Activated naive CD8-positive, alpha-beta T cell (primary cell): ENCODE measurements around the gene PRRG2.
"Not testable (repeated sequence)": the region's sequence is repeated elsewhere in the genome, so short reads cannot be mapped to it uniquely, and the experiment has no call there.

Experiments used
- H3K27ac Mint-ChIP-seq: one replicate; pipeline ENCODE4 v1.8.0; 2021; ENCODE audit warnings: mixed read lengths
- H3K27me3 Mint-ChIP-seq: one replicate; pipeline ENCODE4 v1.8.0; 2021; ENCODE audit warnings: mixed read lengths
- H3K36me3 Mint-ChIP-seq: one replicate; pipeline ENCODE4 v1.8.0; 2021; ENCODE audit warnings: mixed read lengths
- H3K4me1 Mint-ChIP-seq: one replicate; pipeline ENCODE4 v1.8.0; 2021; ENCODE audit warnings: low read depth, mixed read lengths
- H3K4me3 Mint-ChIP-seq: one replicate; pipeline ENCODE4 v1.8.0; 2021; ENCODE audit warnings: mild to moderate bottlenecking, mixed read lengths
- H3K9me3 Mint-ChIP-seq: one replicate; pipeline ENCODE4 v1.8.0; 2021; ENCODE audit warnings: low read depth, mixed read lengths

Gene PRRG2

DNA sequence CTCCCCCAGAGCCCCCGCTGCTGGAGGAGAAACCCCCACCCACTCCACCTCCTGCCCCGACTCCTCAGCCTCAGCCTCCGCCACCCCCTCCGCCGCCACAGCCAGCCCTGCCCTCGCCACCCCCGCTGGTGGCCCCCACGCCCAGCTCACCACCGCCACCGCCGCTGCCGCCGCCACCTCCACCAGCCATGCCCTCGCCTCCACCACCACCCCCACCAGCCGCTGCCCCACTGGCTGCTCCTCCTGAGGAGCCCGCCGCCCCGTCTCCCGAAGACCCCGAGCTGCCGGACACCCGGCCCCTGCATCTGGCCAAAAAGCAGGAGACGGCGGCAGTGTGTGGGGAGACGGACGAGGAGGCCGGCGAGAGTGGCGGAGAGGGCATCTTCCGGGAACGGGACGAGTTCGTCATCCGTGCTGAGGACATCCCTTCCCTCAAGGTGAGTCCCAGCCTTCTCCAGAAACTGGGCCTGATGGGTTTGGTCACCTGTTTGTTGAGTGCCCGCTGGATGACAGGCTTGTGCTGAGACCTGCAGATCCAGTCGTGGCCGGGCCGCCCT, 20.4 kb downstream of the PRRG2 start:
- Mint-ChIP-seq H3K4me3 (no peak overlapping the region), H3K36me3 (no peaks in the 10 kb centered on the region), H3K4me1 (peaks cover 17% of the 10 kb centered on the region), H3K27me3 (no peaks in the 10 kb centered on the region), H3K9me3 (no peaks in the 10 kb centered on the region), H3K27ac (no peak overlapping the region)

DNA sequence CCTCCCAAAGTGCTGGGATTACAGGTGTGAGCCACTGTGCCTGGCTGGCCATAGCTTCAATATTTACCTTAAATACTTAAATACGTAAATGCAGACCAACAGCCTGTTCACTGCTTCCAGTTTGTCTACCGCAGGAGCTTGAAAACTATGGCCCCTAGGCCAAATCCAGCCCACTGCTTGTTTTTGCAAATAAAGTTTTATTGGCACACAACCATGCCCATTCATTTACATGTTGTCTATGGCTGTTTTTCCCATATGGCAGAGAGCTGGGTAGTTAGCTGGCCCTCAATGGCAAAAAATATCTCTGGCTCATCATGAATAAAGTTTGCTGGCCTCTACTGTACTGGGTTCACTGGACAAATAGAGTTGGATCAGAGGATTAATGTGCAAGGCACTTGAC, 21.7 kb downstream of the PRRG2 start:
- Mint-ChIP-seq H3K27ac (no peak overlapping the region), H3K9me3 (no peaks in the 10 kb centered on the region), H3K27me3 (no peaks in the 10 kb centered on the region), H3K4me3 (no peak overlapping the region), H3K36me3 (no peaks in the 10 kb centered on the region), H3K4me1 (peaks cover 17% of the 10 kb centered on the region)

DNA sequence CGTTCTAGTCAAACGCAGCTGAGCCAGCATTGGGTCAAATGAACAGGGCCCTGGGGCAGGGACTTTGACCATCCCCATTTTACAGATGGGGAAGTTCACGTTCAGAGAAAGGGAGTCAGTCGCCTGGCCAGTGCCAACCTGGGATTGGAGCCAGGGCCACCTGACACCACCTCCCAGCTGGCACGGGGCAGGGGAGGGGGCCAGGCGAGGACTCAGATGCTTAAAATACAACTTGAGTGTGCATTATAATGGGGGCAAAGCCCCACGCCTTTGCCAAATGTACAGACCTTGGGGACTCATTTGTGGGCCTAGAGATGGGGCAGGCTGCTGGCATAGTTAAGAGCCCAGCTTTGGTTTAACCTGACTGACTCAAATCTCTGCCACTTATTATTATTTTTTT, 24.5 kb downstream of the PRRG2 start:
- no peaks in the 10 kb centered on the region for H3K27me3 Mint-ChIP-seq
- no peaks in the 10 kb centered on the region for H3K36me3 Mint-ChIP-seq
- H3K4me3 Mint-ChIP-seq: no peak overlapping the region
- no peaks in the 10 kb centered on the region for H3K9me3 Mint-ChIP-seq
- H3K4me1 Mint-ChIP-seq: peaks cover 12% of the 10 kb centered on the region
- H3K27ac Mint-ChIP-seq: no peak overlapping the region

DNA sequence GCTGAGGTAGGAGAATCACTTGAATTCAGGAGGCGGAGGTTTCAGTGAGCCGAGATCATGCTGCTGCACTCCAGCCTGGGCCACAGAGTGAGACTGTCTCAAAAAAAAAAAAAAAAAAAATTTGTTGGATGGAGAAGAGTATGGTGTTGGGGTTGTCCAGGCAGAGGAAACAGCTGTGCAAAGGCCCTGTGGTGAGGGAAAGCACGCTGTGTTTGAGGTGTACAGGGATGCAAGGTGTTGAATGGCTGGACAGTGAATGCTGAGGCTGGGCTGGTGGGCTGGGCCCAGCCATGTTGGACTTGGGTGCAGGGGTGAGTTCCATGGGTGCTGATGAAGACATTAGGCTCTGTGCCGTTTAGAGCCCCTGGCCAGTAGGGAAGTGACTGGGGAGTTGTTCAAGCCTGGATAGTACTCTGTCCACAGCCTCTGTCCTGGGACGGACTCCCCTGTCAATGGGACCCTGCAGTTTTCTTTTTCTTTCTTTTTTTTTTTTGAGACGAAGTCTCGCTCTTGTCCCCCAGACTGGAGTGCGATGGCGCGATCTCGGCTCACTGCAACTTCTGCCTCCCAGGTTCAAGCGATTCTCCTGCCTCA, 28.5 kb downstream of the PRRG2 start:
- H3K4me1 Mint-ChIP-seq: peaks cover 11% of the 10 kb centered on the region
- no peak overlapping the region for H3K4me3 Mint-ChIP-seq
- peaks cover 2% of the 10 kb centered on the region for H3K36me3 Mint-ChIP-seq
- peak overlapping the region; percentile 16 for H3K27ac Mint-ChIP-seq
- no peaks in the 10 kb centered on the region for H3K9me3 Mint-ChIP-seq
- H3K27me3 Mint-ChIP-seq: no peaks in the 10 kb centered on the region

DNA sequence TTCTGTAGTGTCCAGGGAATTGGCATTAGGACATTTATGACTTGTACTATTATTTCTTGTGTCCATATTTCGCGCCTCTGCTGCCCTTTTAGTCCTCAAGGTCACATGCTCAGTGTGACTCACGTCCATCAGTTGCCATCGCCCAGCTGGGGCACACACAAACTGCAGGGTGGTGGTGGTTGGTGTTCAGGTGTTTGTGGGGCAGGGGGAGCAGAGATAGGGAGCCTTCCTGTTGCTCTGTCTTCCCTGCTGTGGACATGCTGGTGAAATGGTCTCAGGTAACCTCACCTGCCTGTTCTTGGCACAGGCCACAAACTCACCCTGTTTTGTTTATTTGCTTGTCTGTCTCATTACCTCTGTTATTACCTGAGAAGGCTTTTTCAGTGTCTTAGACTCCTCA, 32.3 kb downstream of the PRRG2 start:
- H3K27ac Mint-ChIP-seq: no peak overlapping the region
- H3K36me3 Mint-ChIP-seq: peaks cover 7% of the 10 kb centered on the region
- no peak overlapping the region for H3K4me3 Mint-ChIP-seq
- H3K4me1 Mint-ChIP-seq: peaks cover 9% of the 10 kb centered on the region
- H3K27me3 Mint-ChIP-seq: no peaks in the 10 kb centered on the region
- no peaks in the 10 kb centered on the region for H3K9me3 Mint-ChIP-seq

DNA sequence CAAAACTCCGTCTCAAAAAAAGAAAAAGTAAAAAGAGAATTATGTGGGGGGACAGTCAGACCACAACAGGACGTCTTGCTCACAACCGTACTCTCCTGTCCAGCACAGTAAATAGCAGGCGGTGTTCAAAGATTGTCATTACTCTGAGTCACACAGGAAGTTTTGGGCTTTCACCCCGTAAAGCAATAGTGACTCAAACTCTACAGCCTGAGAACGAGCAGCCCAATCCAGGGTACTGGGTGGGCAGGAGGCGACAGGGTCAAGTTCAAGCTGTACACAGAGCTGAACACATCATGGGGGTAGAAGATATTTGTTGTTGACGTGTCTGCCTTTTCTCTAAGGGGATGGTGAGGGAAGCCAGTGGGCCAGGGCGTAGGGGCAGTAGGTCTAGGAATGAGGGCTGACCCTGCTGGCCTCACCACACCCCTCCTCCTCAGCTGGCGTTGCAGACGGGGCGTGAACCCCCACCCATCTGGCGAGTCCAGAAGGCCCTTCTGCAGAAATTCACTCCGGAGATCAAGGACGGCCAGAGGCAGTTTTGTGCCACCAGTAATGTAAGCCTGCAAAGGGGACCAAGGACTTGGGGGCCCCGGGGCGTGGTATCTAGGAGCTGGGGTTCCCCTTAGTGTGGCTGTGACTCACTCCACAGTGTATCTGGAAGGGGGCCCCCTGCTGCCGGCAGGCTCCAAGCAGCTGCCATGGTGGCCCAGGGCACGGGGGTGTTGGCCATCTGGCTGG, 33.1 kb downstream of the PRRG2 start:
- Mint-ChIP-seq H3K27me3 (no peaks in the 10 kb centered on the region), H3K9me3 (no peaks in the 10 kb centered on the region), H3K27ac (peak overlapping the region; percentile 72), H3K4me1 (peaks cover 9% of the 10 kb centered on the region), H3K36me3 (peaks cover 7% of the 10 kb centered on the region), H3K4me3 (no peak overlapping the region)

DNA sequence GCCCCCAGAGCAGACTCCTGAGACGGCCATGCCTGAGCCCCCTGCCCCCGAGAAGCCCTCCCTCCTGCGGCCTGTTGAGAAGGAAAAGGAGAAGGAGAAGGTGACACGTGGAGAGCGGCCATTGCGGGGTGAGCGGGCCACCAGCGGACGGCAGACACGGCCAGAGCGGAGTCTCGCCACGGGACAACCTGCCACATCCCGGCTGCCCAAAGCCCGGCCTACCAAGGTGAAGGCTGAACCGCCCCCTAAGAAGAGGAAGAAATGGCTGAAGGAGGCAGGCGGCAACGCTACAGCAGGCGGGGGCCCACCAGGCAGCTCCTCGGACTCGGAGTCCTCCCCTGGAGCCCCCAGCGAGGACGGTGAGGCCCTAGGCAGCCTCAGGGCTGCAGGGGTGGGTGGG, 34.7 kb downstream of the PRRG2 start:
- Mint-ChIP-seq H3K27me3 (no peaks in the 10 kb centered on the region), H3K36me3 (peaks cover 7% of the 10 kb centered on the region), H3K4me3 (no peak overlapping the region), H3K9me3 (no peaks in the 10 kb centered on the region), H3K27ac (no peak overlapping the region), H3K4me1 (peaks cover 9% of the 10 kb centered on the region)

DNA sequence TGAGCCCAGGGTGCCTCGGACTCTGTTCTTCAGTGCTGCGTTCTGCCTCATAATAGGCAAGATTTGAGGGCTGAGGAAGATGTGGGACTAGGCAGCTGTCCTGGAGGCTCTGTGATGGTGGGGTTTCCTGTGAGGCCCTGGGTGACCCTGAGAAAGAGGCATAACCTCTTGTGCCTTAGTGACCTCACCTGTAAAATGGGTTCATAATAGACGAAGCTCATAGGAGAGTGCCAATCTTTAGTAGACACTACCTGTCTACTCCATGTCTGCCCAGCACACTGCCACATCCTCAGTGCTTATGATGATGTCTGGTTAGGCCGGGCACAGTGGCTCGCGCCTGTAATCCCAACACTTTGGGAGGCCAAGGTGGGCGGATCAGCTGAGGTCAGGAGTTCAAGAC, 35.4 kb downstream of the PRRG2 start:
- Mint-ChIP-seq H3K9me3 (no peaks in the 10 kb centered on the region), H3K4me3 (no peak overlapping the region), H3K4me1 (peaks cover 9% of the 10 kb centered on the region), H3K27ac (no peak overlapping the region), H3K36me3 (peaks cover 7% of the 10 kb centered on the region), H3K27me3 (no peaks in the 10 kb centered on the region)

DNA sequence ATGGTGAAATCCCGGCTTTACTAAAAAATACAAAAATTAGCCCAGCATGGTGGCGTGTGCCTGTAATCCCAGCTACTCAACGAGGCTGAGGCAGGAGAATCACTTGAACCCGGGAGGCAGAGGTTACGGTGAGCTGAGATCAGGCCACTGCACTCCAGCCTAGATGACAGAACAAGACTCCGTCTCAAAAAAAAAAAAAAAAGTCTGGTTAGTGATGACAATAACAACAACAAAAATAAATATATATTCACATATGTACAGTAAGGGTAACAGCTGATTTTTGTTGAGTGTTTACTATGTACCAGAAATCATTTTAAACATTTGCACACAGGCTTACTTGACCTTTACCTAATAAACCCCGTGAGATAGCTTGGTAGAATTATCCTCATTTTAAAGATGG, 35.8 kb downstream of the PRRG2 start:
- Mint-ChIP-seq H3K27me3 (no peaks in the 10 kb centered on the region), H3K36me3 (peaks cover 7% of the 10 kb centered on the region)

DNA sequence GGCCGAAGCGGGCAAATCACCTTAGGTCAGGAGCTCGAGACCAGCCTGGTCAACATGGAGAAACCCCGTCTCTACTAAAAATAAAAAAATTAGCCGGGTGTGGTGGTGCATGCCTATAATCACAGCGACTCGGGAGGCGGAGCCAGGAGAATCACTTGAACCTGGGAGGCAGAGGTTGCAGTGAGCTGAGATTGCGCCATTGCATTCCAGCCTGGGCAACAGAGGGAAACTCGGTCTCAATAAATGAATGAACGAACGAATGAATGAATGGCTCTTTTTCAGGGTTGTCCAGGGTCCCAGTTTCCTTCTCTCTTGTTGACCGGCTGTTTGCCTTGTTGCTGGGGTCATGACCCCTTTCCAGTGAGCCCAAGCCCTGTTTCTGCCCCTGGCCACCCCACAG, 36.7 kb downstream of the PRRG2 start:
- H3K4me1 Mint-ChIP-seq, H3K27me3 Mint-ChIP-seq, H3K4me3 Mint-ChIP-seq, H3K9me3 Mint-ChIP-seq, H3K36me3 Mint-ChIP-seq, H3K27ac Mint-ChIP-seq: not testable (repeated sequence)

More for the DNA sequence above, 35.8 kb downstream of the PRRG2 start:
- H3K4me3 Mint-ChIP-seq: no peak overlapping the region
- H3K4me1 Mint-ChIP-seq: peaks cover 9% of the 10 kb centered on the region
- no peaks in the 10 kb centered on the region for H3K9me3 Mint-ChIP-seq
- H3K27ac Mint-ChIP-seq: no peak overlapping the region

DNA sequence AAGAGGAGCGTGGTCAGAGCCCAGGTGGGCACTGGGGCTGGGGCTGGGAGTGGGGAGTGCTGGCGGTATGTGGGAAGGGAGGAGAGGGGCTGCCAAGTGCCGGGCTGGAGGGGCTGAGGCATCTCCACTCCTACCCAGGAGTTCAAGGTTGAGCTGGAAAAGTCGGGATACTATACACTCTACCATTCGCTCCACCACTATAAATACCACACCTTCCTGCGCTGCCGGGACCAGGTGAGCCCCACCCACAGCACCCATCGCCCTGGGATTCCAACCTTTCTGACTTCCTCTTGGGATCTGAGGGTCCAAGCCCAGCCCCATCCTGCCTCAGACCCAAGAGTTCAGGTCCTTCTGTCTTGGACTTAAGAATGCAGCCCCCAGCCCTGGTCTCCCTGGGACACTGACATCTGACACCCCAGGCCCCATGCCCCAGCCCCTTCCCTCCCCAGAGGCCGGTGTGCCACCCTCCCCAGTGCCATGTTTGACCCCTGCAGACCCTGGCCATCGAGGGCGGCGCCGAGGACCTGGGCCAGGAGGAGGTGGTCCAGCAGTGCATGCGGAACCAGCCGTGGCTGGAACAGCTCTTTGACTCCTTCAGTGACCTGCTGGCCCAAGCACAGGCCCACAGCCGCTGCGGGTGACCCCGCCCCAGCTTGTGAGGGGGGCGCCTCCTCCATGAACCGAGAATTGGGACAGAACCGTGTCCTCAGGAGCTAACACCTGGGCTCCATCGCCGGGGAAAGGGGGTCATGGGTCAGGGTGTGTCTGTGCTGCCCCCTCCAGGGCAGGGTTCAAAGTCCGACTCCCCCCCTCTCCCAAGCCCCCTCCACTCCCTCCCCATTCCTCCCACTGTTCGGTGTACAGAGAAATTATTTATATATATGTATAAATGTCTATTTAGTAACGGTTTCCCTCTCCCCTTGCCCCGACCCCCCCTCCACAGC, 44.1 kb downstream of the PRRG2 start:
- Mint-ChIP-seq H3K4me1 (no peaks in the 10 kb centered on the region), H3K27me3 (no peaks in the 10 kb centered on the region), H3K4me3 (no peak overlapping the region), H3K27ac (no peak overlapping the region), H3K36me3 (no peaks in the 10 kb centered on the region), H3K9me3 (no peaks in the 10 kb centered on the region)

DNA sequence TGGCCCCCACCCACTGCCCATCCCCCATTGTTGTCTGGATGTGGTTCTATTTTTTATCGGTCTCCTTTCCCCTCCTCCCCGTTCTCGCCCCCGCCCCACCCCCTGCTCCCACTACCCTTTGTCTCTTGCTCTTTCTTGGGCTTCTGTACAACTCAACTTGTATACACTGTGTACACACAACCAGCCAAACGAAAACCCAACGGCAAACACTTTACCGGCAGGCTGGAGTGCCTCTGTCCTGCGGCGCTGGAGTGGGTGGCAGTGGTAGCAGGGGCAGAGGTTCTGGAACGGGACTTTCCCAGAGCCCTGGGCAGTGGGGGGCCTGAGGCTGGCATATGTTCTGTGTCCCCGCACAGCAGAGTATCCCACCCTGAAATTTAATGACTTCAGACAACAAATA, 45.1 kb downstream of the PRRG2 start:
- Mint-ChIP-seq H3K4me1 (peaks cover 2% of the 10 kb centered on the region), H3K27me3 (no peaks in the 10 kb centered on the region), H3K27ac (peak overlapping the region; percentile 41), H3K4me3 (no peak overlapping the region), H3K9me3 (no peaks in the 10 kb centered on the region), H3K36me3 (no peaks in the 10 kb centered on the region)

DNA sequence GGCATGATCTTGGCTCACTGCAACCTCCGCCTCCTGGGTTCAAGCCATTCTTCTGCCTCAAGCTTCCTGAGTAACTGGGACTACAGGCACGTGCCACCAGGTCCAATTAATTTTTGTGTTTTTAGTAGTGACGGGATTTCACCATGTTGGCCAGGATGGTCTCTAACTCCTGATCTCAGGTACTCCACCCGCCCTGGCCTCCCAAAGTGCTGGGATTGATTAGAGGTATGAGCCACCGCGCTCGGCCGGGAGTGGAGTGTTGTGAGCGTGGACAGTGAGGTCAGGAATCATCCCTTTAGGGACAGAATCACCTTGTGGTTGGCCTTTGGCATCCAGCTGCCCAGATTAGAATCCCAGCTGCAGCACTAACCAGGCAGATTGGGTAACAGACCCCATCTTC, 48.5 kb downstream of the PRRG2 start:
- Mint-ChIP-seq H3K27ac (no peak overlapping the region), H3K4me3 (no peak overlapping the region), H3K9me3 (no peaks in the 10 kb centered on the region), H3K36me3 (no peaks in the 10 kb centered on the region), H3K4me1 (peaks cover 2% of the 10 kb centered on the region), H3K27me3 (no peaks in the 10 kb centered on the region)

DNA sequence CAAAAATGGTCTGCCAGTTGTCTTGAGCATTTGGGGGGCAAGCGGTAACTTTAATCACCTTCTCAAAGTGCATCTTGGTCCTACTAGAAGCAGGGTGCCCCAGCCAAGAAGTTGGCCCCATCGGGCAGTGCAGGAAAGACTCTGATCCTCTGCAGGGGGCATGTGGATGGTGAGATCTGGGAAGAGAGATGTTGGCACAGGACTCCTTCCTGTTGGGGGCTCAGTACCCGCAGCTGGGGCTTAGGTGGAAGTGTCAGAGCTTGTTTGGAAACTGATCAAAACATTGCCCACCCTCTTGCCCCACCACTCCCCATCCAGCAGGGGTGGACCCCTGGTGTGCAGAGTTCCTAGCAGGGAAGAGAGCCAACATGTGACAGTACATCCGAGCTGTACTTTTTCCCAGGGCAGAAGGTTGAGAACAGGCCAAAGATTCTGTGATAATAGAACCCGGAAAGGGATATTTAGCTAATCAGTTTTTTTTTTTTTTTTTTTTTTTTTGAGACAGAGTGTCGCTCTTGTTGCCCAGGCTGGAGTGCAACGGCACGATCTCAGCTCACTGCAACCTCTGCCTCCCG, 50.0 kb downstream of the PRRG2 start:
- no peak overlapping the region for H3K4me3 Mint-ChIP-seq
- no peak overlapping the region for H3K27ac Mint-ChIP-seq
- H3K36me3 Mint-ChIP-seq: no peaks in the 10 kb centered on the region
- H3K27me3 Mint-ChIP-seq: no peaks in the 10 kb centered on the region
- peaks cover 2% of the 10 kb centered on the region for H3K4me1 Mint-ChIP-seq
- H3K9me3 Mint-ChIP-seq: no peaks in the 10 kb centered on the region
